SHP77 (cell line): ENCODE results near the gene KSR1.

ENCODE experiments used
- DNase-seq, 2 experiments: peaks; one replicate each; lab custom pipeline; 2025; lab: John Stamatoyannopoulos, UW

The KSR1 gene

GRCh38 chr17:27473748-27474609 is 17.7 kb downstream of the KSR1 start:
- DNase-seq = no peak

GRCh38 chr17:27475070-27475673 is 18.9 kb downstream of the KSR1 start:
- no peak for DNase-seq

GRCh38 chr17:27475981-27476895 is 20.0 kb downstream of the KSR1 start:
- no peak for DNase-seq

GRCh38 chr17:27477050-27477888 is 21.0 kb downstream of the KSR1 start:
- DNase-seq = no peak

GRCh38 chr17:27477971-27478684 is 21.9 kb downstream of the KSR1 start:
- DNase-seq = no peak

- DNase-seq = no peak
Measured at GRCh38 chr17:27478901-27479538, 22.8 kb downstream of the KSR1 start.

- DNase-seq = no peak
Measured at GRCh38 chr17:27479838-27480237, 23.6 kb downstream of the KSR1 start.

GRCh38 chr17:27480699-27481098 is 24.5 kb downstream of the KSR1 start:
- DNase-seq = no peak

- DNase-seq = no peak
Measured at GRCh38 chr17:27481327-27481726, 25.1 kb downstream of the KSR1 start.

GRCh38 chr17:27485125-27485524 is 28.9 kb downstream of the KSR1 start:
- DNase-seq = no peak

- no peak for DNase-seq
Measured at GRCh38 chr17:27485716-27486495, 29.7 kb downstream of the KSR1 start.

- DNase-seq = no peak
Measured at GRCh38 chr17:27486741-27487140, 30.5 kb downstream of the KSR1 start.

GRCh38 chr17:27488231-27488630 is 32.0 kb downstream of the KSR1 start:
- no peak for DNase-seq

GRCh38 chr17:27489045-27489715 is 32.9 kb downstream of the KSR1 start:
- DNase-seq = no peak

GRCh38 chr17:27490391-27490790 is 34.1 kb downstream of the KSR1 start:
- no peak for DNase-seq

- no peak for DNase-seq
Measured at GRCh38 chr17:27491713-27492190, 35.5 kb downstream of the KSR1 start.

- DNase-seq = no peak
Measured at GRCh38 chr17:27492470-27492869, 36.2 kb downstream of the KSR1 start.

GRCh38 chr17:27493088-27493487 is 36.8 kb downstream of the KSR1 start:
- DNase-seq = no peak
